Measurements from ENCODE around the gene ALK. TPM values are rescaled to one million over a fixed set of nuclear protein-coding genes. Genes with fewer than 3 reads are reported as not detected.
"Not testable (repeated sequence)": the region's sequence is repeated elsewhere in the genome, so short reads cannot be mapped to it uniquely, and the experiment has no call there.

ALK gene
- total RNA-seq, 2 experiments from 2014 or later: not detected

GRCh38 chr2:29281086-29281915 is 640.1 kb downstream of the ALK start:
- ChIA-PET CTCF (no interaction called here), POLR2A (no interaction called here)

- CTCF ChIA-PET: no interaction called here
- POLR2A ChIA-PET: no interaction called here
Measured at GRCh38 chr2:29278966-29279365, 642.4 kb downstream of the ALK start.

GRCh38 chr2:29276151-29276550 is 645.2 kb downstream of the ALK start:
- POLR2A ChIA-PET: no interaction called here
- CTCF ChIA-PET: no interaction called here

GRCh38 chr2:29275186-29275585 is 646.2 kb downstream of the ALK start:
- CTCF ChIA-PET: no interaction called here
- POLR2A ChIA-PET: no interaction called here

GRCh38 chr2:29273685-29274611 is 647.4 kb downstream of the ALK start:
- POLR2A ChIA-PET: no interaction called here

GRCh38 chr2:29273004-29273684 is 648.2 kb downstream of the ALK start:
- ChIA-PET POLR2A (no interaction called here), CTCF (no interaction called here)

More at GRCh38 chr2:29273685-29274611, 647.4 kb downstream of the ALK start:
- CTCF ChIA-PET: no interaction called here

GRCh38 chr2:29272311-29272710 is 649.1 kb downstream of the ALK start:
- CTCF ChIA-PET: no interaction called here
- POLR2A ChIA-PET: no interaction called here

- ChIA-PET POLR2A (no interaction called here), CTCF (no interaction called here)
Measured at GRCh38 chr2:29270701-29271121, 650.7 kb downstream of the ALK start.

- POLR2A ChIA-PET: no interaction called here
- CTCF ChIA-PET: no interaction called here
Measured at GRCh38 chr2:29269765-29270109, 651.6 kb downstream of the ALK start.

GRCh38 chr2:29269095-29269764 is 652.2 kb downstream of the ALK start:
- CTCF ChIA-PET: no interaction called here
- POLR2A ChIA-PET: no interaction called here

- ChIA-PET CTCF (no interaction called here), POLR2A (no interaction called here)
Measured at GRCh38 chr2:29267720-29268119, 653.7 kb downstream of the ALK start.

- POLR2A ChIA-PET: no interaction called here
- CTCF ChIA-PET: no interaction called here
Measured at GRCh38 chr2:29263886-29264285, 657.5 kb downstream of the ALK start.

GRCh38 chr2:29262681-29263260 is 658.6 kb downstream of the ALK start:
- POLR2A ChIA-PET: no interaction called here
- CTCF ChIA-PET: no interaction called here

GRCh38 chr2:29261003-29261402 is 660.4 kb downstream of the ALK start:
- ChIA-PET POLR2A (no interaction called here), CTCF (no interaction called here)

GRCh38 chr2:29260142-29260772 is 661.1 kb downstream of the ALK start:
- ChIA-PET CTCF (no interaction called here), POLR2A (interaction anchor here (0.6 kb wide), 1 partner anchor 117 kb away, joined by 10 read pairs; no protein-coding TSS in a partner anchor)

GRCh38 chr2:29259221-29259620 is 662.2 kb downstream of the ALK start:
- ChIA-PET POLR2A (no interaction called here), CTCF (no interaction called here)

- ChIA-PET CTCF (no interaction called here), POLR2A (no interaction called here)
Measured at GRCh38 chr2:29255004-29255403, 666.4 kb downstream of the ALK start.

GRCh38 chr2:29253495-29254275 is 667.7 kb downstream of the ALK start:
- POLR2A ChIA-PET: not testable (repeated sequence)

GRCh38 chr2:29253026-29253425 is 668.4 kb downstream of the ALK start:
- ChIA-PET CTCF (no interaction called here), POLR2A (no interaction called here)

More at GRCh38 chr2:29253495-29254275, 667.7 kb downstream of the ALK start:
- CTCF ChIA-PET: not testable (repeated sequence)

Measured in activated CD8-positive, alpha-beta memory T cell treated with anti-CD3 and anti-CD28 coated beads for 36 hours (primary cell).